Activated CD8-positive, alpha-beta T cell treated with anti-CD3 and anti-CD28 coated beads, Interleukin-2, amount 10 ng/mL, durations not matched to agents 7 days and 5 days (primary cell): ENCODE measurements around the gene MBNL2. TPM values are rescaled to one million over a fixed set of nuclear protein-coding genes. Genes with fewer than 3 reads are reported as not detected.
A peak's percentile ranks its signal among the peaks of the same experiment; 100 is the strongest.

Experiments used
- ATAC-seq: fragments of 150-1000 bp; cut with Tn5 transposase; one replicate; pipeline ENCODE4 v1.10.0; 2021; ENCODE audit warnings: moderate library complexity
- CTCF ChIA-PET: fragments of 350-600 bp; sonication (Branson Sonifier 250); formaldehyde crosslinking; loops from one replicate; lab custom pipeline; 2021; ENCODE audit warnings: antibody characterized with exemption; lab: Charles Lee
- POLR2A ChIA-PET: fragments of 350-600 bp; sonication (Branson Sonifier 250); formaldehyde crosslinking; loops from one replicate; lab custom pipeline; 2021; ENCODE audit warnings: antibody characterized with exemption; lab: Charles Lee
- DNase-seq: peaks from one replicate; pipeline ENCODE4 v3.0.0-alpha.2; 2020
- H3K27ac Mint-ChIP-seq: one replicate; pipeline ENCODE4 v1.8.0; 2021; ENCODE audit warnings: mild to moderate bottlenecking, mixed read lengths
- H3K27me3 Mint-ChIP-seq: one replicate; pipeline ENCODE4 v1.8.0; 2021; ENCODE audit warnings: low read depth, mixed read lengths
- H3K36me3 Mint-ChIP-seq: one replicate; pipeline ENCODE4 v1.8.0; 2021; ENCODE audit warnings: low read depth, mixed read lengths
- H3K4me1 Mint-ChIP-seq: one replicate; pipeline ENCODE4 v1.8.0; 2021; ENCODE audit warnings: low read depth, mixed read lengths
- H3K4me3 Mint-ChIP-seq: one replicate; pipeline ENCODE4 v1.8.0; 2021; ENCODE audit warnings: mild to moderate bottlenecking, mixed read lengths
- H3K9me3 Mint-ChIP-seq: one replicate; pipeline ENCODE4 v1.8.0; 2022; ENCODE audit warnings: mixed read lengths; ENCODE audit not compliant: insufficient read depth
- total RNA-seq, 2 experiments: library from RNA; stranded (reverse); gene quantifications; one replicate each; pipeline ENCODE4 v1.2.3, GENCODE V29; 2021

The MBNL2 gene
- total RNA-seq, 2 experiments from 2014 or later = 11.6 to 12.3 TPM

- Mint-ChIP-seq H3K27ac (no peak overlapping the region), H3K4me1 (peaks cover 23% of the 10 kb centered on the region), H3K36me3 (peaks cover 12% of the 10 kb centered on the region), H3K27me3 (no peaks in the 10 kb centered on the region), H3K9me3 (no peaks in the 10 kb centered on the region), H3K4me3 (no peak overlapping the region)
- ChIA-PET CTCF (no interaction called here), POLR2A (no interaction called here)
- no peak for DNase-seq
- ATAC-seq = no peak
Observed at GRCh38 chr13:97385146-97385545, 163.0 kb downstream of the MBNL2 start.

GRCh38 chr13:97385854-97386253 is 163.7 kb downstream of the MBNL2 start:
- peaks cover 23% of the 10 kb centered on the region for H3K4me1 Mint-ChIP-seq
- POLR2A ChIA-PET = no interaction called here
- no peak overlapping the region for H3K4me3 Mint-ChIP-seq
- CTCF ChIA-PET = interaction anchor here (2.1 kb wide), 1 partner anchor 41 kb away, joined by 5 read pairs; no protein-coding TSS in a partner anchor
- H3K27me3 Mint-ChIP-seq = no peaks in the 10 kb centered on the region
- no peak overlapping the region for H3K27ac Mint-ChIP-seq
- DNase-seq (no peak), ATAC-seq (no peak)
- H3K9me3 Mint-ChIP-seq = no peaks in the 10 kb centered on the region
- H3K36me3 Mint-ChIP-seq = peaks cover 12% of the 10 kb centered on the region

- ChIA-PET CTCF (interaction anchor here (1.5 to 2.3 kb wide), 3 partner anchors 17 to 277 kb away, joined by 5 to 8 read pairs (median 7); no protein-coding TSS in a partner anchor), POLR2A (interaction anchor here (1.3 kb wide), 1 partner anchor 46 kb away, joined by 6 read pairs; the partner anchor contains the start of gene RAP2A)
- Mint-ChIP-seq H3K27ac (peak overlapping the region; percentile 53), H3K4me1 (peaks cover 23% of the 10 kb centered on the region), H3K9me3 (no peaks in the 10 kb centered on the region), H3K36me3 (peaks cover 12% of the 10 kb centered on the region), H3K27me3 (no peaks in the 10 kb centered on the region), H3K4me3 (no peak overlapping the region)
- DNase-seq (peak; percentile 74), ATAC-seq (peak; percentile 87)
Observed at GRCh38 chr13:97386801-97387484, 164.8 kb downstream of the MBNL2 start.

DNA sequence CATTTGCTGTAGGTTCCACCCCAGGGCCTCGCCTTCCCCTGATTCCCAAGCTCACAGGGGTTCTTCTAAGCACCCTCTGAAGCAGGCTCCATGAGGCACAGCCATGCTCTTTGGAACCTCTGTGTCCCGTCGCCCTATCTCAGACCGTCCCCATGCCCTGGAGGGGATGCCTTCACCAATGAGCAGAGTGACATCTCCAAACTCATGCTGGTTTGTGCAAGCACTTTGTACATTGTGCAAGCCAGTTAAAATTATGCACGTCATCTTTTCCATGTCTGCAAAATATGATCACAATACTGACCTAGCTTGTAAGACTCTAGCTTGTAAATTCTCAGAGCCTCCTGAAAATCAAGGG is 165.3 kb downstream of the MBNL2 start:
- ATAC-seq (no peak), DNase-seq (no peak)
- H3K27ac Mint-ChIP-seq = peak overlapping the region; percentile 53
- no peaks in the 10 kb centered on the region for H3K9me3 Mint-ChIP-seq
- no peak overlapping the region for H3K4me3 Mint-ChIP-seq
- H3K4me1 Mint-ChIP-seq = peaks cover 23% of the 10 kb centered on the region
- no peaks in the 10 kb centered on the region for H3K27me3 Mint-ChIP-seq
- ChIA-PET POLR2A (interaction anchor here (1.3 kb wide), 1 partner anchor 46 kb away, joined by 6 read pairs; the partner anchor contains the start of gene RAP2A), CTCF (interaction anchor here (1.5 to 2.3 kb wide), 3 partner anchors 17 to 278 kb away, joined by 5 to 8 read pairs (median 7); no protein-coding TSS in a partner anchor)
- H3K36me3 Mint-ChIP-seq = peaks cover 12% of the 10 kb centered on the region

DNA sequence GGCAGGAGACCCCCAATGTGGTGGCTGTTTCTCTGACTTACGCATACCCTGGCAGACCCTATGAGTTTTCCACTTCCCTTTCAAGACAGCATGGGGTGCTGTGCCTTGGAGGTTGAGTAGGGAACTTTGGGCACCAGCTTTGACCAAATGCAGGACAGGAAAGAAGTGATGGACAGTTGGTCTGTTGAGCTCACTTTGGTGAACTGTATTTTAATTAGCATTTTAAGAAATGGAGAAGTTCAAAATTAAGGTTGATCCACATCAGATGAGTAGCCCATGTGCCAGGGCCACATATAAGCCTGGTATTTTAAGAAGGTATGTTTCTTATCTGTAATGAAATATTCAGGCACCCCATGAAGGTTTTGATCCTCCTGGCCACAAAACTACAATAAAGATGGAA is 165.8 kb downstream of the MBNL2 start:
- Mint-ChIP-seq H3K27ac (peak overlapping the region; percentile 53), H3K9me3 (no peaks in the 10 kb centered on the region), H3K36me3 (peaks cover 8% of the 10 kb centered on the region), H3K4me3 (no peak overlapping the region), H3K27me3 (no peaks in the 10 kb centered on the region), H3K4me1 (peaks cover 23% of the 10 kb centered on the region)
- no peak for ATAC-seq
- CTCF ChIA-PET = interaction anchor here (1.5 to 2.3 kb wide), 3 partner anchors 16 to 278 kb away, joined by 5 to 8 read pairs (median 7); no protein-coding TSS in a partner anchor
- DNase-seq = no peak
- POLR2A ChIA-PET = interaction anchor here (1.3 kb wide), 1 partner anchor 46 kb away, joined by 6 read pairs; the partner anchor contains the start of gene RAP2A

DNA sequence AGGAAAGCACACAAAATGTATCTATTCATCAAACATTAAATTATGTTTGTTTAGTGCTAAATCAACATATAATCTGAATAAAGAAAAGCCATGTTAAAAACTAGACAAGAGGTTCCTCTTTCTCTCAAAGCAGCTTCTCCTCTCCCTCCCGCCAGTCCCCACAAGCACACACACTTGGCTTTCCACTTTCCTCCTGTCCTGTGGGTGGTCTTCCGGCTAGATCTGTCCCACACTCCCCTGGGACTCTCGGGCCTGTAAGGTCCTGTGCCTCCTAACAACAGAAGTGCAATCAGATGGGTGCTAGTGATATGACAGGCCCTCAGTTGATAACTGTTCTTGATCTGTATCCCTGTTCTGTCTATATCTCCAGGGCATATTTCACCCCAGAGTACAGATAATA is 166.2 kb downstream of the MBNL2 start:
- Mint-ChIP-seq H3K4me1 (peaks cover 23% of the 10 kb centered on the region), H3K27me3 (no peaks in the 10 kb centered on the region), H3K27ac (peak overlapping the region; percentile 45), H3K4me3 (no peak overlapping the region), H3K36me3 (peaks cover 5% of the 10 kb centered on the region), H3K9me3 (no peaks in the 10 kb centered on the region)
- ChIA-PET POLR2A (no interaction called here), CTCF (interaction anchor here (2.3 kb wide), 1 partner anchor 278 kb away, joined by 8 read pairs; no protein-coding TSS in a partner anchor)
- no peak for ATAC-seq
- DNase-seq = no peak

DNA sequence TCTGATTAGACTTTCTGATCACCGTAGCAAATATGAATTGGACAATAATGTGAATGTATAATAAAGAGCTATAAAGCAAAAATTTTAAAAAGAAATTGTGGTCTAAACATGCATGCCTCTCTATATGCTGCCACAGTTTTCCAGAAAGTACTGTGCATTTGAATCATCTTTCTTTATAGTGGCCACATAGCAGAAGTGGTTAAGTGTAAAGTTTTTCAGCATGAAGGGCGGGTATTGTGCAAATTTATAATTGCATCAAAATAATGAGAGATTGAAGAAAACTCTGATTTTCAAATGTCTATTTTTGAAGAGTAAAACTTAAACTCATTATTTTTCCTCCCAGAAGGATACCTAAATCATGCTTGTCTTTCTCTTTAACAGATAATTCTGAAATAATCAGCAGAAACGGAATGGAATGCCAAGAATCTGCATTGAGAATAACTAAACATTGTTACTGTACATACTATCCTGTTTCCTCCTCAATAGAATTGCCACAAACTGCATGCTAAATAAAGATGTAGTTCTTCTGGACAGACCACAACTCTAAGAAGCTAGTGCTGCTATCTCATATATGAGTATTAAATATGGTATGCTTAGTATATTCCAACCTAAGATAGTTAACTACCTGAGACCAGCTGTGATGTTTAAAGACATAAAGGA is 168.9 kb downstream of the MBNL2 start:
- POLR2A ChIA-PET = interaction anchor here (0.7 kb wide), 1 partner anchor 15 kb away, joined by 3 read pairs; no protein-coding TSS in a partner anchor
- H3K27me3 Mint-ChIP-seq = no peaks in the 10 kb centered on the region
- no peak overlapping the region for H3K27ac Mint-ChIP-seq
- no peak for DNase-seq
- H3K36me3 Mint-ChIP-seq = peaks cover 4% of the 10 kb centered on the region
- CTCF ChIA-PET = no interaction called here
- no peak for ATAC-seq
- H3K4me3 Mint-ChIP-seq = no peak overlapping the region
- no peaks in the 10 kb centered on the region for H3K9me3 Mint-ChIP-seq
- peaks cover 21% of the 10 kb centered on the region for H3K4me1 Mint-ChIP-seq

DNA sequence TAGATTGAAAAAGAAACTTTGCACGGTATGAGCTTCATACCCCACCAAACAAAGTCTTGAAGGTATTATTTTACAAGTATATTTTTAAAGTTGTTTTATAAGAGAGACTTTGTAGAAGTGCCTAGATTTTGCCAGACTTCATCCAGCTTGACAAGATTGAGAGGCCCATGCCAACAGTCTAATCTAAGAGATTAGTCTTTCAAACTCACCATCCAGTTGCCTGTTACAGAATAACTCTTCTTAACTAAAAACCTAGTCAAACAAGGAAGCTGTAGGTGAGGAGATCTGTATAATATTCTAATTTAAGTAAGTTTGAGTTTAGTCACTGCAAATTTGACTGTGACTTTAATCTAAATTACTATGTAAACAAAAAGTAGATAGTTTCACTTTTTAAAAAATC is 169.9 kb downstream of the MBNL2 start:
- Mint-ChIP-seq H3K4me3 (no peak overlapping the region), H3K27ac (no peak overlapping the region), H3K27me3 (no peaks in the 10 kb centered on the region), H3K4me1 (peaks cover 11% of the 10 kb centered on the region), H3K9me3 (no peaks in the 10 kb centered on the region), H3K36me3 (no peaks in the 10 kb centered on the region)
- ChIA-PET CTCF (no interaction called here), POLR2A (no interaction called here)
- ATAC-seq = no peak
- no peak for DNase-seq

DNA sequence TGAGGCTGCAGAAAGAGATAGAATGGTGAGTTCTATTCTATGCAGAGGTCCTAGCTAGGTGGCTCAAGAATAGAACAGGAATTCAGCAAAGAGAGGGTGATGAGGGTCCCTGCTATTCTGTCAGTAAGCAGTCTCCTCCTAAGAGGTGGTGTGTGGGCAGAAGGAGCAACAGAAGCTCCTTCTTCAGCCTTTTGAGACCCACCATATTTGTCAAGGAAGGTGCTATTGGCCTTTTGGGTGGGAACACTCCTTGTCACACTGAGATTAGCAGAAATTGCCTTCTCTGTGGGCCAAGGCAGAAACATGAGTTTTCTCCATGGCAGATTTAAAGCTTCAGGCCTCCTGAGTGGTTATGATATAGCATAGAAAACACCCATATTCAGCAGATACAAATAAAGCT is 172.4 kb downstream of the MBNL2 start:
- ChIA-PET POLR2A (no interaction called here), CTCF (interaction anchor here (0.9 kb wide), 1 partner anchor 376 kb away, joined by 3 read pairs; no protein-coding TSS in a partner anchor)
- DNase-seq (no peak), ATAC-seq (no peak)
- Mint-ChIP-seq H3K9me3 (no peaks in the 10 kb centered on the region), H3K27ac (no peak overlapping the region), H3K4me1 (no peaks in the 10 kb centered on the region), H3K36me3 (no peaks in the 10 kb centered on the region), H3K27me3 (no peaks in the 10 kb centered on the region), H3K4me3 (no peak overlapping the region)

GRCh38 chr13:97395447-97396136 is 173.5 kb downstream of the MBNL2 start:
- POLR2A ChIA-PET = no interaction called here
- Mint-ChIP-seq H3K4me1 (no peaks in the 10 kb centered on the region), H3K9me3 (no peaks in the 10 kb centered on the region), H3K4me3 (no peak overlapping the region), H3K27me3 (no peaks in the 10 kb centered on the region), H3K36me3 (no peaks in the 10 kb centered on the region), H3K27ac (no peak overlapping the region)
- ATAC-seq = no peak
- DNase-seq = no peak
- CTCF ChIA-PET = interaction anchor here (0.6 to 1.0 kb wide), 2 partner anchors 37 to 198 kb away, joined by 3 read pairs; no protein-coding TSS in a partner anchor

DNA sequence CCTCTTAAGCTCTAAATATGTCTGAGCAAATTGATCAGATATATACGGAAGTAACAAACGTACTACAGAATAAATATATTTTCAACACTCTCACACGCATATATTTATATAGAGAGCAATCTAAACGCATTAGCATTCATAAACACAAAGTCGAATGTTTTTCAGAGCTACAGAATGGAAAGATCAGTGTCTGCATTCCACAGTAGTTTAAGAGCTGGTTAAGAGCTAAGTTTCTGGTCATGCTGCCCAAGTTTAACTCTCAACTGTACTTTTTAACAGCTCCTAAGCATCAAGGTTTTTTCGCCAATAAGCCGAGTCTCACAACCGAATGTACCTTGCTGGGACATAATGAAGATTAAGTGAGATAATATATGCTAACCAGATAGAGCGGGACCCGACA is 175.1 kb downstream of the MBNL2 start:
- no peak for ATAC-seq
- ChIA-PET POLR2A (interaction anchor here (1.7 kb wide), 1 partner anchor 36 kb away, joined by 5 read pairs; the partner anchor contains the start of gene RAP2A), CTCF (no interaction called here)
- no peaks in the 10 kb centered on the region for H3K9me3 Mint-ChIP-seq
- no peak overlapping the region for H3K4me3 Mint-ChIP-seq
- H3K27me3 Mint-ChIP-seq = no peaks in the 10 kb centered on the region
- H3K36me3 Mint-ChIP-seq = no peaks in the 10 kb centered on the region
- H3K4me1 Mint-ChIP-seq = no peaks in the 10 kb centered on the region
- H3K27ac Mint-ChIP-seq = no peak overlapping the region
- no peak for DNase-seq
